H1 (cell line): ENCODE data around the gene LRBA. TPM values are rescaled to one million over a fixed set of nuclear protein-coding genes. Genes with fewer than 3 reads are reported as not detected.

Experiments used
- CTCF ChIA-PET: fragments of 300-600 bp; sonication (Branson Sonifier 250); formaldehyde crosslinking; loops from one replicate; lab custom pipeline; 2021; ENCODE audit not compliant: partially characterized antibody; lab: Charles Lee
- POLR2A ChIA-PET: fragments of 300-600 bp; sonication (Branson Sonifier 250); formaldehyde crosslinking; loops from one replicate; lab custom pipeline; 2021; ENCODE audit warnings: inconsistent platforms; ENCODE audit not compliant: partially characterized antibody; lab: Charles Lee
- DNase-seq, 2 experiments: peaks; one replicate each; pipeline versions ENCODE4 v3.0.0 to v3.0.0-alpha.2; 2010 to 2022; ENCODE audit warnings: low spot score in 2 of 2, low read depth in 1 of 2, mixed read lengths in 1 of 2
- FAIRE-seq: peaks from 2 replicates; lab custom pipeline; 2011; peaks lifted over from hg19 to GRCh38; lab: Jason Lieb, UNC
- H2AFZ ChIP-seq: 2 replicates; pipeline ENCODE4 v1.8.1; 2012; ENCODE audit warnings: low read length, inconsistent platforms
- H2AK5ac ChIP-seq: 2 replicates; pipeline ENCODE4 v1.6.1; 2013; ENCODE audit warnings: low read depth, low read length
- H2BK120ac ChIP-seq: replicated peaks from 2 replicates; pipeline ENCODE3; 2013; ENCODE audit warnings: low read depth, low read length, inconsistent platforms
- H2BK12ac ChIP-seq: 2 replicates; pipeline ENCODE4 v1.6.1; 2013; ENCODE audit warnings: low read depth, low read length
- H2BK15ac ChIP-seq: 2 replicates; pipeline ENCODE4 v1.6.1; 2013; ENCODE audit warnings: low read length
- H2BK20ac ChIP-seq: 2 replicates; pipeline ENCODE4 v1.6.1; 2013; ENCODE audit warnings: low read length
- H2BK5ac ChIP-seq: 2 replicates; pipeline ENCODE4 v1.6.1; 2013; ENCODE audit warnings: low read depth, low read length
- H3K14ac ChIP-seq: 2 replicates; pipeline ENCODE4 v1.6.1; 2013; ENCODE audit warnings: inconsistent platforms; ENCODE audit not compliant: insufficient read length
- H3K18ac ChIP-seq: 2 replicates; pipeline ENCODE4 v1.6.1; 2013; ENCODE audit warnings: low read length; ENCODE audit errors: extremely low read depth
- H3K23ac ChIP-seq: 2 replicates; pipeline ENCODE4 v1.6.1; 2013; ENCODE audit warnings: inconsistent platforms; ENCODE audit not compliant: insufficient read length
- H3K23me2 ChIP-seq: 2 replicates; pipeline ENCODE4 v1.6.1; 2013; ENCODE audit warnings: low read depth, low read length
- H3K27ac ChIP-seq: 2 replicates; pipeline ENCODE4 v1.6.1; 2011; ENCODE audit warnings: low read depth, low read length, inconsistent platforms
- H3K27me3 ChIP-seq, 4 experiments: replicated peaks in 1 of 4; 1 replicate in 1 of 4; 2 replicates in 3 of 4; pipeline versions ENCODE4 v1.6.1 to v1.8.1; 2011 to 2013; ENCODE audit warnings: low read length in 3 of 4, mild to moderate bottlenecking in 3 of 4, inconsistent platforms in 2 of 4, mixed read lengths in 2 of 4, moderate library complexity in 1 of 4; ENCODE audit not compliant: control insufficient read depth in 3 of 4, insufficient read depth in 3 of 4; ENCODE audit errors: extremely low read depth in 1 of 4
- H3K36me3 ChIP-seq, 4 experiments: 2 replicates each; pipeline versions ENCODE4 v1.6.1 to v1.8.1; 2011 to 2013; ENCODE audit warnings: mild to moderate bottlenecking in 4 of 4, low read length in 3 of 4, moderate library complexity in 2 of 4, control low read depth in 1 of 4, inconsistent platforms in 1 of 4; ENCODE audit not compliant: insufficient read depth in 4 of 4, control insufficient read depth in 2 of 4
- H3K4ac ChIP-seq: replicated peaks from 2 replicates; pipeline ENCODE3; 2013; ENCODE audit warnings: low read length, low read depth, mixed read lengths, inconsistent platforms; ENCODE audit not compliant: insufficient read length
- H3K4me1 ChIP-seq, 4 experiments: replicated peaks in 1 of 4; 1 replicate in 1 of 4; 2 replicates in 3 of 4; pipeline versions ENCODE4 v1.6.1 to v1.8.1; 2011 to 2013; ENCODE audit warnings: low read length in 3 of 4, inconsistent platforms in 2 of 4, mixed read lengths in 1 of 4; ENCODE audit not compliant: insufficient read depth in 4 of 4, control insufficient read depth in 3 of 4
- H3K4me2 ChIP-seq, 2 experiments: 2 replicates each; pipeline versions ENCODE4 v1.6.1 to v1.8.1; 2011 to 2013; ENCODE audit warnings: low read depth in 2 of 2, low read length in 2 of 2, control low read depth in 1 of 2, inconsistent platforms in 1 of 2, mild to moderate bottlenecking in 1 of 2; ENCODE audit not compliant: insufficient read depth in 1 of 2
- H3K4me3 ChIP-seq, 4 experiments: fragments of 200-600, 300-600 bp in 1 of 4; sonication (generic), shearing (Covaris generic), sonication (Bioruptor Twin) in 1 of 4; 2 replicates each; pipeline versions ENCODE4 v1.5.1 to v1.8.1; 2011 to 2016; ENCODE audit warnings: low read length in 4 of 4, low read depth in 3 of 4, control low read depth in 2 of 4, inconsistent platforms in 2 of 4, mild to moderate bottlenecking in 2 of 4, mixed read lengths in 1 of 4, moderate library complexity in 1 of 4; ENCODE audit not compliant: insufficient read depth in 2 of 4; ENCODE audit errors: extremely low read depth in 1 of 4
- H3K56ac ChIP-seq: replicated peaks from 2 replicates; pipeline ENCODE3; 2013; ENCODE audit warnings: low read depth, mild to moderate bottlenecking, mixed read lengths, low read length, inconsistent platforms; ENCODE audit not compliant: insufficient read length
- H3K79me1 ChIP-seq: 2 replicates; pipeline ENCODE4 v1.6.1; 2013; ENCODE audit warnings: low read depth, low read length, control low read depth
- H3K79me2 ChIP-seq, 2 experiments: 2 replicates each; pipeline versions ENCODE4 v1.6.1 to v1.8.1; 2012 to 2013; ENCODE audit warnings: low read length in 2 of 2, mild to moderate bottlenecking in 2 of 2, inconsistent platforms in 1 of 2; ENCODE audit not compliant: insufficient read depth in 2 of 2, control insufficient read depth in 1 of 2
- H3K9ac ChIP-seq, 4 experiments: replicated peaks in 1 of 4; 1 replicate in 1 of 4; 2 replicates in 3 of 4; pipeline versions ENCODE4 v1.6.1 to v1.8.1; 2011 to 2013; ENCODE audit warnings: low read depth in 3 of 4, low read length in 3 of 4, control low read depth in 2 of 4, mild to moderate bottlenecking in 2 of 4, moderate library complexity in 2 of 4, inconsistent platforms in 1 of 4; ENCODE audit errors: extremely low read depth in 1 of 4
- H3K9me3 ChIP-seq, 2 experiments: 2 replicates each; pipeline versions ENCODE4 v1.6.1 to v1.8.1; 2012 to 2013; ENCODE audit warnings: mild to moderate bottlenecking in 2 of 2, moderate library complexity in 2 of 2, control low read depth in 1 of 2, inconsistent platforms in 1 of 2, low read depth in 1 of 2, low read length in 1 of 2, mixed read lengths in 1 of 2; ENCODE audit not compliant: insufficient read depth in 2 of 2
- H4K20me1 ChIP-seq, 2 experiments: replicated peaks in 1 of 2; 2 replicates each; pipeline versions ENCODE3 to v1.8.1; 2011 to 2013; ENCODE audit warnings: inconsistent platforms in 2 of 2, low read length in 2 of 2, mild to moderate bottlenecking in 1 of 2; ENCODE audit not compliant: insufficient read depth in 2 of 2, control insufficient read depth in 1 of 2
- H4K5ac ChIP-seq: 2 replicates; pipeline ENCODE4 v1.6.1; 2013; ENCODE audit warnings: low read length, low read depth, mixed read lengths, inconsistent platforms; ENCODE audit not compliant: insufficient read length
- H4K8ac ChIP-seq: 2 replicates; pipeline ENCODE4 v1.8.0; 2013; ENCODE audit warnings: mild to moderate bottlenecking, moderate library complexity, low read length, inconsistent platforms; ENCODE audit not compliant: insufficient read depth; ENCODE audit errors: extremely low read depth
- H4K91ac ChIP-seq: replicated peaks from 2 replicates; pipeline ENCODE3; 2013; ENCODE audit warnings: low read length, mixed read lengths, inconsistent platforms; ENCODE audit not compliant: insufficient read length
- ASH2L ChIP-seq: fragments of 200-600, 300-600 bp; sonication (generic); IDR thresholded peaks from one replicate; pipeline ENCODE4 v1.7.1; 2017; ENCODE audit warnings: low read length
- BACH1 ChIP-seq: IDR thresholded peaks from 2 replicates; pipeline ENCODE4 v1.6.1; 2012; ENCODE audit warnings: low read length, improper control_type of control experiment
- BCL11A ChIP-seq, 2 experiments: IDR thresholded peaks; one replicate each; pipeline ENCODE4 v1.6.1; 2011; ENCODE audit warnings: low read depth in 2 of 2, low read length in 2 of 2, mild to moderate bottlenecking in 2 of 2
- CBX8 ChIP-seq: fragments of 300-800, 300-1000 bp; sonication (generic); IDR thresholded peaks from 2 replicates; pipeline ENCODE4 v1.7.1; 2016; ENCODE audit warnings: low read depth, low read length, borderline replicate concordance
- CREB1 ChIP-seq: IDR thresholded peaks from 2 replicates; pipeline ENCODE4 v1.6.1; 2012; ENCODE audit warnings: inconsistent platforms
- EZH2 ChIP-seq: fragments of 200-600 bp; sonication (generic); IDR thresholded peaks from 2 replicates; pipeline ENCODE4 v1.7.1; 2012; ENCODE audit warnings: low read depth, mild to moderate bottlenecking, moderate library complexity, low read length, inconsistent platforms; ENCODE audit not compliant: severe bottlenecking
- FOSL1 ChIP-seq: IDR thresholded peaks from 2 replicates; pipeline ENCODE4 v1.6.1; 2011; ENCODE audit warnings: mild to moderate bottlenecking, low read depth, low read length, moderate library complexity; ENCODE audit not compliant: insufficient read depth
- JUN ChIP-seq: IDR thresholded peaks from 2 replicates; pipeline ENCODE4 v1.6.1; 2011; ENCODE audit warnings: low read depth, mild to moderate bottlenecking, improper control_type of control experiment, low read length
- KDM4A ChIP-seq: IDR thresholded peaks from one replicate; pipeline ENCODE4 v1.7.1; 2012; ENCODE audit warnings: low read depth, mild to moderate bottlenecking, moderate library complexity, low read length, inconsistent platforms; ENCODE audit not compliant: severe bottlenecking
- NRF1 ChIP-seq: IDR thresholded peaks from 2 replicates; pipeline ENCODE4 v1.6.1; 2011; ENCODE audit warnings: mild to moderate bottlenecking, low read depth, low read length, improper control_type of control experiment
- POU5F1 ChIP-seq: IDR thresholded peaks from 2 replicates; pipeline ENCODE4 v1.6.1; 2011; ENCODE audit warnings: low read depth, mild to moderate bottlenecking, low read length, moderate library complexity
- YY1 ChIP-seq: IDR thresholded peaks from 2 replicates; pipeline ENCODE4 v1.6.1; 2011; ENCODE audit warnings: low read depth, mild to moderate bottlenecking, low read length
- polyA plus RNA-seq, 7 experiments: library from polyadenylated mRNA; depleted of rRNA in 3 of 7; stranded (reverse) in 5 of 7; unstranded in 2 of 7; fragments of >200 nt in 5 of 7; fragments of 200-250 nt in 2 of 7; gene quantifications; 1 replicate in 5 of 7; 2 replicates in 1 of 7; 4 replicates in 1 of 7; pipeline versions ENCODE4 v1.2.1 to v1.2.3, GENCODE V29; 2011 to 2013; ENCODE audit warnings: missing spikeins in 2 of 7, mixed read lengths in 2 of 7
- total RNA-seq: library from RNA; stranded (reverse); fragmentation: NEBNext Ultra II Directional; extraction: Animal tissue kit (Norgen Biotek cat#: 25700); gene quantifications from 2 replicates; pipeline ENCODE4 v1.2.1, GENCODE V29; 2021
- TF ChIP-seq, protein P1 (sequence below): IDR thresholded peaks from 2 replicates; pipeline ENCODE4 v1.6.1; 2012; ENCODE audit warnings: low read length, inconsistent platforms
- TF ChIP-seq, protein P2 (sequence below): IDR thresholded peaks from 2 replicates; pipeline ENCODE4 v1.6.1; 2011; ENCODE audit warnings: low read depth, mild to moderate bottlenecking, low read length; ENCODE audit not compliant: insufficient read depth

LRBA gene
- total and polyA plus RNA-seq, 2 of the 8 experiments (the other 6 are each of a cell fraction or from before 2014, with no cell fraction given): 54.6 to 83.2 TPM

DNA sequence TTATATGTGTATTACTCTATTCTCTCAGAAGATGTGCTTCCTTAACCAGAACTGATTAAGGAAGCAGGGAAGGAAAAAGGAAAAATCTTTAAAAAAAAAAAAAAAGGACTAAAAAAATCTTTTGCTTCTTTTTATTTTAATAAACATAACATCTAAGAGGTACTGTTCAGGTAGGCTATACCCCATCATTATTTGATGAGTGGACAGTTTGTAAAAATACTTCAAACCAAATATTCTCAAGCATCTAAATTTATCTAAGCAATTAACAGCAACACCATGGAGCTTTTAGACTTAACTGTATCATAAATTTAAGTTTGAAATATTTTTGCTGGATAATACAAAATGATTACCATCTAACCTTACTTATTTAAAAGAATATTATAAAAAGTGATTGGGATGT is 264.3 kb downstream of the LRBA start:
- Histone ChIP-seq H3K56ac (no peak overlapping the region), H3K4ac (no peak overlapping the region), H3K23me2 (no peaks in the 10 kb centered on the region), H3K18ac (no peak overlapping the region), H3K4me2 (no peak overlapping the region), H4K91ac (no peak overlapping the region), H3K79me2 (no peaks in the 10 kb centered on the region), H3K9ac (no peak overlapping the region), H2BK15ac (no peak overlapping the region), H4K8ac (no peak overlapping the region), H3K9me3 (no peaks in the 10 kb centered on the region), H2AFZ (no peak overlapping the region), H3K36me3 (0 out of 8 replicates have a peak, but pooled peaks cover 0 to 3% (median 0%) of the 10 kb centered on the region in 4 experiments), H3K4me1 (no peaks in the 10 kb centered on the region), H2AK5ac (no peak overlapping the region), H3K79me1 (no peaks in the 10 kb centered on the region; the same call in 1 of the 2 replicates), H3K23ac (no peak overlapping the region), H4K20me1 (no peaks in the 10 kb centered on the region), H3K27me3 (peaks cover 0 to 1% (median 0%) of the 10 kb centered on the region in 4 experiments; a peak in 1 of 7 replicates), H3K27ac (no peak overlapping the region), H3K14ac (no peak overlapping the region), H3K4me3 (no peak overlapping the region), H2BK5ac (no peak overlapping the region), H2BK12ac (no peak overlapping the region), H2BK20ac (no peak overlapping the region), H2BK120ac (no peak overlapping the region), H4K5ac (no peak overlapping the region)
- CTCF ChIA-PET: no interaction called here
- no peak for FAIRE-seq
- POLR2A ChIA-PET: no interaction called here
- DNase-seq: no peak
- TF ChIP-seq ASH2L (no peak), BACH1 (no peak), BCL11A (IDR thresholded peaks at IDR 0.05; ENCODE audit: low read depth in 2 of 2, low read length in 2 of 2) (no peak), CREB1 (no peak), POU5F1 (no peak), CBX8 (no peak), KDM4A (no peak), YY1 (no peak), FOSL1 (no peak), JUN (no peak), EZH2 (no peak), NRF1 (no peak)
- TF ChIP-seq, protein P1, sequence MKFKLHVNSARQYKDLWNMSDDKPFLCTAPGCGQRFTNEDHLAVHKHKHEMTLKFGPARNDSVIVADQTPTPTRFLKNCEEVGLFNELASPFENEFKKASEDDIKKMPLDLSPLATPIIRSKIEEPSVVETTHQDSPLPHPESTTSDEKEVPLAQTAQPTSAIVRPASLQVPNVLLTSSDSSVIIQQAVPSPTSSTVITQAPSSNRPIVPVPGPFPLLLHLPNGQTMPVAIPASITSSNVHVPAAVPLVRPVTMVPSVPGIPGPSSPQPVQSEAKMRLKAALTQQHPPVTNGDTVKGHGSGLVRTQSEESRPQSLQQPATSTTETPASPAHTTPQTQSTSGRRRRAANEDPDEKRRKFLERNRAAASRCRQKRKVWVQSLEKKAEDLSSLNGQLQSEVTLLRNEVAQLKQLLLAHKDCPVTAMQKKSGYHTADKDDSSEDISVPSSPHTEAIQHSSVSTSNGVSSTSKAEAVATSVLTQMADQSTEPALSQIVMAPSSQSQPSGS: no peak
- TF ChIP-seq, protein P2, sequence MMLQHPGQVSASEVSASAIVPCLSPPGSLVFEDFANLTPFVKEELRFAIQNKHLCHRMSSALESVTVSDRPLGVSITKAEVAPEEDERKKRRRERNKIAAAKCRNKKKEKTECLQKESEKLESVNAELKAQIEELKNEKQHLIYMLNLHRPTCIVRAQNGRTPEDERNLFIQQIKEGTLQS: no peak
